ENCODE measurements around the gene C16orf95. TPM values are rescaled to one million over a fixed set of nuclear protein-coding genes. Genes with fewer than 3 reads are reported as not detected.

Gene C16orf95
- total and polyA plus RNA-seq, 2 of the 4 experiments (the other 2 are of a cell fraction), result 2.0 to 4.7 TPM

DNA sequence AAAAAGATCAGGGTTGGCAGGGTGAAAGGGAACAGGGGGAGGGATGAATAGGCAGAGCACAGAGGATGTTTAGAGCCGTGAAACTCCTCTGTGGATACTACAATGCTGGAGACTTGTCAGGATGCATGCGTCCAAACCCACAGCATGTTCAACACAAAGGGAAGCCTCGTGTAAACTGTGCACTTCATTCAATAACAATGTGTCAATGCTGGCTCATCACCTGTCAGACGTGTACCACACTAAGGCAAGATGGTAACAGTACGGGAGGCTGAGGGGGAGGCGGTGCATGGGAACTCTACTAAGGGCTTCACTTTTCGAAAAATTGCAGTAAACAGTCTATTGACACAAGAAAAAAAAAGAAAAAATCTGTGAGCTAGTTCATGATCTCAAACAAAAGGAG lies 63.7 kb downstream of the C16orf95 start:
- H2AK9ac ChIP-seq (replicated peaks; ENCODE audit: low read depth, low read length, poor library complexity), result no peak overlapping the region
- no peaks in the 10 kb centered on the region for H3K79me1 ChIP-seq (ENCODE audit: low read depth in 1 of 2, low read length in 2 of 2)
- H3K23ac ChIP-seq (ENCODE audit: low read depth, low read length), result no peak overlapping the region
- H4K20me1 ChIP-seq (ENCODE audit: insufficient read depth, low read length), result no peaks in the 10 kb centered on the region
- no peak overlapping the region for H2BK120ac ChIP-seq (ENCODE audit: low read depth, low read length)
- dilution Hi-C loops (cut with HindIII; ENCODE audit: low sequenced_read_pairs, unreplicated experiment) (no loop called here), intact Hi-C loops (cut with micrococcal nuclease) (no loop called here), in situ Hi-C loops (cut with MboI; ENCODE audit: low sequenced_read_pairs) (no loop called here)
- no peak overlapping the region for H2AK5ac ChIP-seq (ENCODE audit: low read depth, low read length)
- H3K36me3 ChIP-seq (ENCODE audit: control insufficient read depth, insufficient read depth, low read length), result no peaks in the 10 kb centered on the region
- no peak overlapping the region for H4K91ac ChIP-seq (ENCODE audit: insufficient read depth, low read depth, low read length)
- peaks cover 27% of the 10 kb centered on the region for H3K27me3 ChIP-seq (ENCODE audit: control insufficient read depth, insufficient read depth, low read length)
- DNase-seq, result no peak
- TF ChIP-seq POLR2A (IDR thresholded peaks at IDR 0.05; ENCODE audit: low read depth, low read length) (no peak), MAFK (IDR thresholded peaks at IDR 0.05; ENCODE audit: low read depth, low read length) (no peak), NFE2L2 (IDR thresholded peaks at IDR 0.05; ENCODE audit: low read depth, low read length) (no peak)
- TF ChIP-seq, protein P1, sequence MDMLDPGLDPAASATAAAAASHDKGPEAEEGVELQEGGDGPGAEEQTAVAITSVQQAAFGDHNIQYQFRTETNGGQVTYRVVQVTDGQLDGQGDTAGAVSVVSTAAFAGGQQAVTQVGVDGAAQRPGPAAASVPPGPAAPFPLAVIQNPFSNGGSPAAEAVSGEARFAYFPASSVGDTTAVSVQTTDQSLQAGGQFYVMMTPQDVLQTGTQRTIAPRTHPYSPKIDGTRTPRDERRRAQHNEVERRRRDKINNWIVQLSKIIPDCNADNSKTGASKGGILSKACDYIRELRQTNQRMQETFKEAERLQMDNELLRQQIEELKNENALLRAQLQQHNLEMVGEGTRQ (IDR thresholded peaks at IDR 0.05; ENCODE audit: low read depth, low read length), result no peak
- TF ChIP-seq, protein P2, sequence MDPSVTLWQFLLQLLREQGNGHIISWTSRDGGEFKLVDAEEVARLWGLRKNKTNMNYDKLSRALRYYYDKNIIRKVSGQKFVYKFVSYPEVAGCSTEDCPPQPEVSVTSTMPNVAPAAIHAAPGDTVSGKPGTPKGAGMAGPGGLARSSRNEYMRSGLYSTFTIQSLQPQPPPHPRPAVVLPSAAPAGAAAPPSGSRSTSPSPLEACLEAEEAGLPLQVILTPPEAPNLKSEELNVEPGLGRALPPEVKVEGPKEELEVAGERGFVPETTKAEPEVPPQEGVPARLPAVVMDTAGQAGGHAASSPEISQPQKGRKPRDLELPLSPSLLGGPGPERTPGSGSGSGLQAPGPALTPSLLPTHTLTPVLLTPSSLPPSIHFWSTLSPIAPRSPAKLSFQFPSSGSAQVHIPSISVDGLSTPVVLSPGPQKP (IDR thresholded peaks at IDR 0.05; ENCODE audit: borderline replicate concordance, low read depth, low read length), result no peak
- no peaks in the 10 kb centered on the region for H3K9me3 ChIP-seq (ENCODE audit: control insufficient read depth, insufficient read depth, low read length)
- ChIA-PET CTCF (no interaction called here), POLR2A (ENCODE audit: unreplicated experiment) (no interaction called here)
- H2BK15ac ChIP-seq (ENCODE audit: low read depth, low read length), result no peak overlapping the region
- H4K8ac ChIP-seq (ENCODE audit: low read depth in 2 of 2, low read length in 2 of 2), result no peak overlapping the region
- H3K9ac ChIP-seq (ENCODE audit: low read depth, low read length), result no peak overlapping the region
- 39% methylated on average over 3 of the region's 7 CpGs; no CpG with 5 or more reads in 1 of the 2 experiments for WGBS, 2 experiments (ENCODE audit: extremely low coverage in 2 of 2, insufficient read length in 1 of 2)
- H2BK5ac ChIP-seq (ENCODE audit: low read depth, low read length, poor library complexity, severe bottlenecking), result no peak overlapping the region
- H3K4me2 ChIP-seq (ENCODE audit: low read depth, low read length), result no peak overlapping the region
- no peak overlapping the region for H2AFZ ChIP-seq (replicated peaks; ENCODE audit: low read length, poor library complexity)
- no peak overlapping the region for H3K14ac ChIP-seq (replicated peaks; ENCODE audit: low read depth, low read length)
- H3K18ac ChIP-seq (ENCODE audit: low read depth, low read length), result no peak overlapping the region
- no peak overlapping the region for H2BK20ac ChIP-seq (ENCODE audit: low read depth, low read length)
- H3K4ac ChIP-seq (ENCODE audit: low read depth, low read length), result no peak overlapping the region
- no peaks in the 10 kb centered on the region for H3K4me1 ChIP-seq (ENCODE audit: control insufficient read depth, insufficient read depth, low read length)
- no peak overlapping the region for H3K27ac ChIP-seq (ENCODE audit: insufficient read depth, low read length)
- no peak for ATAC-seq (ENCODE audit: low read depth)
- H3K9me1 ChIP-seq (ENCODE audit: insufficient read depth, low read length), result no peaks in the 10 kb centered on the region
- BruUV-seq (replicated peaks), result no TSS peak
- no peak overlapping the region for H3K4me3 ChIP-seq (ENCODE audit: insufficient read depth, low read depth, low read length)
- no peak overlapping the region for H4K5ac ChIP-seq (ENCODE audit: low read depth, low read length)
- no peak overlapping the region for H3K56ac ChIP-seq (ENCODE audit: extremely low read depth, insufficient read depth, low read length)

Small RNA genes lying within 50 kb of the gene (microRNA-seq; reads per million reads assigned to microRNA genes)
- not detected for gene AC010531.2 (ENCODE audit: insufficient read depth, insufficient read length)

Small RNA genes lying within 50 kb of the gene (small RNA-seq; reads per million reads assigned to genes)
- gene AC010531.2, result 0 reads per million in 5 experiments

Other genes with a start within 250 kb of the C16orf95 start
- 10.4 and 10.6 TPM in 2 replicates for gene FBXO31, start 66.4 kb upstream of the C16orf95 start, total RNA-seq (2012; rRNA removed)
- 16.9 and 20.7 TPM in 2 replicates for gene FBXO31, start 66.4 kb upstream of the C16orf95 start, polyA plus RNA-seq (2012; rRNA removed)
- gene MAP1LC3B, start 74.9 kb upstream of the C16orf95 start, total RNA-seq (2012; rRNA removed), result 23.5 and 25.3 TPM in 2 replicates
- gene MAP1LC3B, start 74.9 kb upstream of the C16orf95 start, polyA plus RNA-seq (2012; rRNA removed), result 46.9 and 57.7 TPM in 2 replicates
- 2.5 and 2.8 TPM in 2 replicates for gene ZCCHC14, start 175.6 kb upstream of the C16orf95 start, total RNA-seq (2012; rRNA removed)
- gene ZCCHC14, start 175.6 kb upstream of the C16orf95 start, polyA plus RNA-seq (2012; rRNA removed), result 5.3 and 7.4 TPM in 2 replicates

All from IMR-90 (cell line).